ENCODE data around the gene HSD17B12. TPM values are rescaled to one million over a fixed set of nuclear protein-coding genes. Genes with fewer than 3 reads are reported as not detected.

The HSD17B12 gene
- total RNA-seq, 6 donors from 2014 or later, result 26.6 to 107 (median 74.4) TPM

Small RNA genes within 50 kb of the gene (small RNA-seq; reads per million reads assigned to genes)
- gene PHBP2, result 0 reads per million in 4 donors
- 0 reads per million in 4 donors for gene RPL23AP63

Other genes with a start within 250 kb of the HSD17B12 start
- 10 to 100 TPM; 23.9 to 60.8 (median 27.6) TPM for gene ALKBH3, start 200.1 kb downstream of the HSD17B12 start, total RNA-seq